ENCODE results near the gene SLC19A1.

SLC19A1 gene

DNA sequence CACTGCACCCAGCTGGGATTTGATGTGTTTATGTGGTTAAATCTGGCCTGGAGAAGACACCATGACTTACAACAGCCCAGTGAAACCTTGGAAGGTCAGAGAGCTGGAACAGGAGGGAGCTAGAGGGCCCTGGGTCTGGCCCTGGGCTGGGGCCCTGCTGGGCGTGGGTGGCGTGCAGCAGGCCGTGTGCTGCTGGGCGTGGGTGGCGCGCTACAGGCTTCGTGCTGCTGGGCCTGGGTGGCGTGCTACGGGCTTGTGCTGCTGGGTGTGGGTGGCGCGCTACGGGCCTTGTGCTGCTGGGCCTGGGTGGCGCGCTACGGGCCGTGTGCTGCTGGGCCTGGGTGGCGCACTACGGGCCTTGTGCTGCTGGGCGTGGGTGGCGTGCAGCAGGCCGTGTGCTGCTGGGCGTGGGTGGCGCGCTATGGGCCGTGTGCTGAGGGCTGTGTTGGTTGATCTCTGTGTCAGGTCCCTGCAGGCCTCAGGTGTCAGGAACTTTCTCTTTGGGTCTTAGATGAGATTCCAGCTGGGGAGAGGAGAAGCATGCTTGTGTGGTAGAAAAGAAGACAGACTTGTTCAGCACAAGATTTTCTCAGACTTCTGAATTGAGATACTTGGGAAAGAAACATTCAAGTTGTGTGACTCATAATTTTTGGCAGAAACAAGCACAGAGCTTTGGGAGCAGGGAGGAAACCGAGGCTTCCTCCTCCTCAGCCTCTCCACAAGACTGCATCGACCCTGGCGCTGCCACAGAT lies 71.3 kb downstream of the SLC19A1 start:
- H3K27me3 ChIP-seq (ENCODE audit: control insufficient read depth, insufficient read depth, low read length), result no peaks in the 10 kb centered on the region
- H3K36me3 ChIP-seq (ENCODE audit: control insufficient read depth, low read depth, low read length), result peaks cover 15% of the 10 kb centered on the region
- no peak overlapping the region for H3K4me3 ChIP-seq (ENCODE audit: low read length)
- no peak overlapping the region for H3K9ac ChIP-seq (ENCODE audit: low read length)
- peaks cover 5% of the 10 kb centered on the region for H3K4me1 ChIP-seq (ENCODE audit: control insufficient read depth, low read depth, low read length)
- no peaks in the 10 kb centered on the region for H3K9me3 ChIP-seq (ENCODE audit: control insufficient read depth, low read depth, low read length)
- H3K27ac ChIP-seq (ENCODE audit: low read length), result no peak overlapping the region

DNA sequence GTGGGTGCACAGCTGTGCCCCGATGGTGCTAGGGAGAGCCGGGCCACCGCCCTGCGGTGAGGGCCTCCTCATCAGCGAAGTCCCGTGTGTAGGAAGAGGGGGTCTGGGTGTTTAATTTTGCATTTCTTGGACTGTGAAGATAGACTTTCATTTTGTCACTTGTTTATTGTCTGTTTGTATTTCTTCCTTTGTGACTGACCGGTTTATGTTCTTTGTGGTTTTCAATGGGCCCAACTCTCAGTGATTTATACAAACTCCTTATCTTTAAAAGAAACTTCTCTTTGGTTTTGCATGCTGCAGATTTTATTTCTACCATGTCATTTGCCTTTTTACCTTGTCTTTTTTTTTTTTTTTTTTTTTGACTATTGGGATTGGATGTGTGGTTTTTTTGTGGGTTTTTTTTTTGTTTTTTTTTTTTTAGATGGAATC lies 72.1 kb downstream of the SLC19A1 start:
- Histone ChIP-seq H3K27ac (ENCODE audit: low read length) (no peak overlapping the region), H3K36me3 (ENCODE audit: control insufficient read depth, low read depth, low read length) (peaks cover 14% of the 10 kb centered on the region), H3K27me3 (ENCODE audit: control insufficient read depth, insufficient read depth, low read length) (no peaks in the 10 kb centered on the region), H3K9me3 (ENCODE audit: control insufficient read depth, low read depth, low read length) (no peaks in the 10 kb centered on the region), H3K4me3 (ENCODE audit: low read length) (no peak overlapping the region), H3K9ac (ENCODE audit: low read length) (no peak overlapping the region), H3K4me1 (ENCODE audit: control insufficient read depth, low read depth, low read length) (peaks cover 5% of the 10 kb centered on the region)

DNA sequence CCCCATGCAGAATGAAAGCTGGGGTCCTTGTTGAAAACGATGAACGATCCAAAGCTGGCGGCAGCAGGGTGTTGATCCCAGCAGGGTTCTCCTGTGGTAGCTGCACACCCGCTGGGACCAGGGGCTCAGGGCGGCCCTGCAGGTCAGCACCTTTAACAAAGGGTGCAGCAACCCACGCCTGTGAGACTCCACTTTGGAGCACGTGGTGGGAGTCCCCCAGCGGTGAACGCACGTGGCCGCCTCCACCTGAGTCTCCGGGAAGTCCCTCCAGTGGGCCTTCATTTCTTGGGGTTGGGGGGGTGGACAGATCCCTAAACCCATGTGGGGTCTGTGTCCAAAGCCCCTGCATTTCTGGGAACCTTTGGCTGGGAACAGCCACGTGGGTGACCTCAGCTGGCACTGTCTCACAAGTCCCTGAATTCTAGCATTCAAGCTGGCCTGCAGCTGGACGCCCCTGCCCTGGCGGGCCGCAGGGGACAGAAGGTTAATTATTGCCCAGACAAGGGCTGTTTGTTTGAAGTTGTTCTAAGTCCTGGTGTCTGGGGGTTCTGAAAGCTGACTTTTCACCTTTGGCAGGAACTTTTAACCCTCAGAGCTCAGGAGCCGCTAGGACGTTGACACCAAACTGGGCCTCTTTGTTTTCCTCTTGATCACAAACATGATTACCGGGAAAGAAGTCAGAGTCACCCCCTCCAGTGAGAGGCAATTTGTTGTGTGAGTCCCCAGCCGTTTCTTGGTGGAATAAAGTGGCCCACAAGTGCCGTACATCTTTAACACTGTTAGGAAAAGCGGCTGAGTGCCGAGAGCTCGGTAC lies 72.8 kb downstream of the SLC19A1 start:
- Histone ChIP-seq H3K9me3 (ENCODE audit: control insufficient read depth, low read depth, low read length) (no peaks in the 10 kb centered on the region), H3K4me3 (ENCODE audit: low read length) (no peak overlapping the region), H3K27me3 (ENCODE audit: control insufficient read depth, insufficient read depth, low read length) (no peaks in the 10 kb centered on the region), H3K36me3 (ENCODE audit: control insufficient read depth, low read depth, low read length) (peaks cover 8% of the 10 kb centered on the region), H3K9ac (ENCODE audit: low read length) (no peak overlapping the region), H3K4me1 (ENCODE audit: control insufficient read depth, low read depth, low read length) (peaks cover 5% of the 10 kb centered on the region), H3K27ac (ENCODE audit: low read length) (no peak overlapping the region)

DNA sequence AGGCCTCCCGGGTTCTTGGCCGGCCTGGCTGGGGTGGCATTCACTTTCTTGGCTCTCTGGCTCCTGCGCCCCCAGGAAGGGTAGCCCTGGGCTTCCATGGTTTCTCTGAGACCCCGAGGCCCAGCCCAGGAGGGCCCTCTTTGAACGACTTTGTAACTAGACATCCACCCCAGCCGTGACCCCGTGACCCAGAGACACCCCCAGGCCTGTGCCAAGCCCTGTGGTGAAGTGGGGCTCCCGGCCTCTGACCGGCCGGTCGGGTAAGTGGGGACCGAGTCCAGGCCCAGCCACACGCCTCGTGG lies 73.3 kb downstream of the SLC19A1 start:
- Histone ChIP-seq H3K9ac (ENCODE audit: low read length) (no peak overlapping the region), H3K4me1 (ENCODE audit: control insufficient read depth, low read depth, low read length) (peaks cover 5% of the 10 kb centered on the region), H3K36me3 (ENCODE audit: control insufficient read depth, low read depth, low read length) (peaks cover 4% of the 10 kb centered on the region), H3K4me3 (ENCODE audit: low read length) (no peak overlapping the region), H3K9me3 (ENCODE audit: control insufficient read depth, low read depth, low read length) (no peaks in the 10 kb centered on the region), H3K27me3 (ENCODE audit: control insufficient read depth, insufficient read depth, low read length) (no peaks in the 10 kb centered on the region), H3K27ac (ENCODE audit: low read length) (no peak overlapping the region)

DNA sequence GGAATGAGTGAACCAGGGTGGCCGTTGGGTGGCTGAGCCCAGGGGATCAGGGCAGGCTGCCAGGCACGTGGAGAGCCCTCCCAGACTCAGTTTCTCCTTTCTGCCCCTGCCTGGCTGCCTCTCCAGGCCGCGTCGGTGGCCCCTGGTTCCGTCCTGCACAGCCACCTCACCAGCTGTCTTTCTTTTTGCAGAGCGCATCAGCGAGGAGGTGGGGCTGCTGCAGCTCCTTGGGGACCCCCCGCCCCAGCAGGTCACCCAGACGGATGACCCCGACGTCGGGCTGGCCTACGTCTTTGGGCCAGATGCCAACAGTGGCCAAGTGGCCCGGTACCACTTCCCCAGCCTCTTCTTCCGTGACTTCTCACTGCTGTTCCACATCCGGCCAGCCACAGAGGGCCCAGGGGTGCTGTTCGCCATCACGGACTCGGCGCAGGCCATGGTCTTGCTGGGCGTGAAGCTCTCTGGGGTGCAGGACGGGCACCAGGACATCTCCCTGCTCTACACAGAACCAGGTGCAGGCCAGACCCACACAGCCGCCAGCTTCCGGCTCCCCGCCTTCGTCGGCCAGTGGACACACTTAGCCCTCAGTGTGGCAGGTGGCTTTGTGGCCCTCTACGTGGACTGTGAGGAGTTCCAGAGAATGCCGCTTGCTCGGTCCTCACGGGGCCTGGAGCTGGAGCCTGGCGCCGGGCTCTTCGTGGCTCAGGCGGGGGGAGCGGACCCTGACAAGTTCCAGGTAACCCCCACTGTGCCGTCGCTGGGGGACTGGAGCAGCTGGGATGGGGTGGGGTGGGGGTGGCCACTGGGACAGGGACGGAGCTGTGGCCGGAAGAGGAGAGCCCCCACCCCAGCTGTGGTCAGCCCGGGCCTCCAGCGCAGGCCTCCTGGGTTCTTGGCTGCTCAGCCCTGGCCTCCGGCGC lies 73.9 kb downstream of the SLC19A1 start:
- Histone ChIP-seq H3K9ac (ENCODE audit: low read length) (no peak overlapping the region), H3K4me3 (ENCODE audit: low read length) (no peak overlapping the region), H3K36me3 (ENCODE audit: control insufficient read depth, low read depth, low read length) (peaks cover 4% of the 10 kb centered on the region), H3K9me3 (ENCODE audit: control insufficient read depth, low read depth, low read length) (no peaks in the 10 kb centered on the region), H3K27ac (ENCODE audit: low read length) (no peak overlapping the region), H3K27me3 (ENCODE audit: control insufficient read depth, insufficient read depth, low read length) (no peaks in the 10 kb centered on the region), H3K4me1 (ENCODE audit: control insufficient read depth, low read depth, low read length) (peaks cover 5% of the 10 kb centered on the region)

DNA sequence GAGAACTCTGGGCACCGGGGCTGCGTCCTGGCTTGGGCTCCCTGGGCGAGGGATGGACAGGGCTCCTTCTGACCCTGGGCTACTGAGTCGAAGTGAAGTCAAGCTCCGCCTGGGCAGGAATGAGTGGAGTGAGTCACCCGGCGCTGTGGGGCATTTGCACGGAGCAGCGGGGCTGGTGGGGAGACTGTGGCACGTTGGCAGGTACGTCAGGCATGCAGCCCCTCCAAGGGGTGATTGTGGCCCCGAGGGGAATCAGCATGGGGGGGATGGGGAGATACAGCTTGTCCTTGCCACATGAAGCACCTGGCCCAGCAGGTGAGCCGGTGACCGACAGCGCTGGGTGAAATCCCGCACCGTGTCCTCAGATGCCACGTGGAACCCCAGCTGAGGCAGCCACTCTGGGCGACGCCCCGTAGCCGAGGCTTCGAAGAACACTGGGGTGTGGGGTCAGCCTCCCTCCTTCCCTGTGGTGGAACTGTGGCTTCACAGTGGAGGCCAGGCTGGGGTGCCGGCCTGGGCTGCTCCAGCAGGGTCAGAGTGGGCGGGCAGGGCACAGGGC lies 74.9 kb downstream of the SLC19A1 start:
- H3K36me3 ChIP-seq (ENCODE audit: control insufficient read depth, low read depth, low read length), result peaks cover 4% of the 10 kb centered on the region
- H3K9ac ChIP-seq (ENCODE audit: low read length), result no peak overlapping the region
- H3K4me1 ChIP-seq (ENCODE audit: control insufficient read depth, low read depth, low read length), result peaks cover 5% of the 10 kb centered on the region
- no peak overlapping the region for H3K27ac ChIP-seq (ENCODE audit: low read length)
- no peaks in the 10 kb centered on the region for H3K27me3 ChIP-seq (ENCODE audit: control insufficient read depth, insufficient read depth, low read length)
- H3K9me3 ChIP-seq (ENCODE audit: control insufficient read depth, low read depth, low read length), result no peaks in the 10 kb centered on the region
- no peak overlapping the region for H3K4me3 ChIP-seq (ENCODE audit: low read length)

DNA sequence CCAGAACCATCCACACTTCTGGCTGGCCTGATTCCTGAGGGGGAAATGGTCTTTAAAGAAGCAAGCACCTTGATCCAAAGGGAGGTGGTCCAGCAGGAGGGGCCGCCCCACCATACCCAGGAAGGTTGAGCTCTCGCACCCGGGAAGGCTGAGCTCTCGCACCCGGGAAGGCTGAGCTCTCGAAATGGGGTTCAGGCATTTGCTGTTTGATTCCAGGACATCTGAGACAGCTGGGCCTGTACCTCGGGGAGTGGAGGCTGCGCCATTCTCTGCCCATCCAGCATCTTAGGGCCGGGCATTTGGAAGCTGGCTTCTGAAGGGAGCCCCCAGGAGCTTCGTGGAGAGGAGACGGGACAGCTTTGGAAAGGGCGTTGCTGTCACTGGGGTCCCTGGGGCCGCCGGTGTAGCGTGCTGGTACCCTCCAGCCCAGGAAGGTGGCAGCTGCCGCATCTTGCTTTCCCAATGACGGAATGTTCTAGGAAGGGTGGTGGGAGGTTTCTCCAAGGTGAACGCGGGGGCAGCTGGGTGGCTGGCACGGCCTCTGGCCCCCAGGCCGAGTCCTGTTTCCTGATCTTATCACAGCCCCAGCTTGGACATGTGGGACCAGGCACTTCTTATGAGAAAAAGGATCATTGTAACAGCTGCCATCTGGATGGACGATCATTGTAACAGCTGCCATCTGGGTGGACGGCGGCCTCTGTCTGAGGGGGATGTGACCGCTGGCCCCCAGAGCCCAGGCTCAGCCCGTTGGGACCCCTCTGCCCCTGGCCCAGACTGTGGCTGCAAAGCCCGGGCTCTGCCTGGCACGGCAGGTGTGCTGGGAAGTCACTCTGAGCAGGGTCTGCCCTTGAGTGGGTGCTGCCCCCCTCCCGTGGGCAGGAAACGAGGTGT lies 75.7 kb downstream of the SLC19A1 start:
- Histone ChIP-seq H3K36me3 (ENCODE audit: control insufficient read depth, low read depth, low read length) (peaks cover 4% of the 10 kb centered on the region), H3K27me3 (ENCODE audit: control insufficient read depth, insufficient read depth, low read length) (no peaks in the 10 kb centered on the region), H3K27ac (ENCODE audit: low read length) (no peak overlapping the region), H3K4me3 (ENCODE audit: low read length) (no peak overlapping the region), H3K9ac (ENCODE audit: low read length) (no peak overlapping the region), H3K9me3 (ENCODE audit: control insufficient read depth, low read depth, low read length) (no peaks in the 10 kb centered on the region), H3K4me1 (ENCODE audit: control insufficient read depth, low read depth, low read length) (peaks cover 4% of the 10 kb centered on the region)

DNA sequence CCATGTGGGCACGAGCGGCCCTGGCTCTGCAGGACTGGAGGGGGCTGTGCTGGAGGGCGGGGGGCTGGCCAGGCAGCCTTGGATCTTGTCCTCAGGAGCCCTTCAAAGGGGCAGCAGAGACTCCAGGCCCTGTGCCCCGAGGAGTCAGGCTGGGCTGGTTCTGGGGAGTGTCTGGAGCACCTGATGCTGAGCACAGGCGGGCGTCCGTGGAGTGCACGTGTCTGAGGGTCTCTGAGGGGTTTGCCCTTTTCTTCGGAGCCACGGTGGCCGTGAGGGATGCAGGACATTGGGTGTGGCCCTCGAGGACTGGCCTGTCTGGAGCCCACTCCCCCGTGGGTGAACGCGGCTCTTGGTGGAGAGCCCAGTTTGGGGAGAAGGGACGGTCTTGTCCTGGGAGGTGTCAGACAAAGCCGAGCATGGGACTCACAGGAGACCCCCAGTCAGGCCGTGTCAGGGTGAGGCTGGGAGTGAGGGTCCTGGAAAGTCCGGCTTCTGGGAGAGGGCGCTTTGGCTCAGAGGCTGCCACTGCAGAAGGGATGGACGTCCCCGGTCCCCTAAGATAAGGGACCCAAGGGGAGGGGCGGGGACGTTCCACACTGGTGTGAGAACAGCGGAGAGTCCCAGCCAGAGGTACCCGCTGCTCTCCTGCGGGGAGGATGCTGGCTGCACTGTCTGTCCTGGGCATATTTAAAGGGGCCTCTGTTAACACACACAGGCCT lies 76.5 kb downstream of the SLC19A1 start:
- Histone ChIP-seq H3K36me3 (ENCODE audit: control insufficient read depth, low read depth, low read length) (peaks cover 4% of the 10 kb centered on the region), H3K27me3 (ENCODE audit: control insufficient read depth, insufficient read depth, low read length) (no peaks in the 10 kb centered on the region), H3K27ac (ENCODE audit: low read length) (no peak overlapping the region), H3K9me3 (ENCODE audit: control insufficient read depth, low read depth, low read length) (no peaks in the 10 kb centered on the region), H3K9ac (ENCODE audit: low read length) (no peak overlapping the region), H3K4me1 (ENCODE audit: control insufficient read depth, low read depth, low read length) (no peaks in the 10 kb centered on the region), H3K4me3 (ENCODE audit: low read length) (no peak overlapping the region)

DNA sequence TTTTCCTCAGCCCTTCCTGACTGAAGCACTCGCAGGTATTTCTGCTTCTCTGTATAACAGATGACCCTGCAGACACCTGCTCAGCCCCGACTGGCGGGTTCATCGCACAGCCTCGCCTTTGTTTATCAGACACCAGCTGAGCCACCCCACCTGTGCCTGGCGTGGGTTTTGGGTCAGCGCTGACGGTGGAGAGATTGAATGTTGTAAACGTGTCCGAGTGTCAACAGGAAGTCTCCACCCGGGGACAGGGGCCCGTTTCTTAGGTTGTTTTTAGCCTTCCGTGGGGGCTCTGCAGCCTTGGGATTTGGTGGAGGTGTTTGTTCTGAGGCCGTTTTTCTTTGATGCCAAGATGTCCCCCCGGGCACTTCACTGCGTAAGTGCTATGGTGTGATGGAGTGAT lies 77.1 kb downstream of the SLC19A1 start:
- no peaks in the 10 kb centered on the region for H3K9me3 ChIP-seq (ENCODE audit: control insufficient read depth, low read depth, low read length)
- no peak overlapping the region for H3K27ac ChIP-seq (ENCODE audit: low read length)
- no peaks in the 10 kb centered on the region for H3K27me3 ChIP-seq (ENCODE audit: control insufficient read depth, insufficient read depth, low read length)
- H3K4me1 ChIP-seq (ENCODE audit: control insufficient read depth, low read depth, low read length), result no peaks in the 10 kb centered on the region
- H3K9ac ChIP-seq (ENCODE audit: low read length), result no peak overlapping the region
- H3K36me3 ChIP-seq (ENCODE audit: control insufficient read depth, low read depth, low read length), result peaks cover 4% of the 10 kb centered on the region
- no peak overlapping the region for H3K4me3 ChIP-seq (ENCODE audit: low read length)

DNA sequence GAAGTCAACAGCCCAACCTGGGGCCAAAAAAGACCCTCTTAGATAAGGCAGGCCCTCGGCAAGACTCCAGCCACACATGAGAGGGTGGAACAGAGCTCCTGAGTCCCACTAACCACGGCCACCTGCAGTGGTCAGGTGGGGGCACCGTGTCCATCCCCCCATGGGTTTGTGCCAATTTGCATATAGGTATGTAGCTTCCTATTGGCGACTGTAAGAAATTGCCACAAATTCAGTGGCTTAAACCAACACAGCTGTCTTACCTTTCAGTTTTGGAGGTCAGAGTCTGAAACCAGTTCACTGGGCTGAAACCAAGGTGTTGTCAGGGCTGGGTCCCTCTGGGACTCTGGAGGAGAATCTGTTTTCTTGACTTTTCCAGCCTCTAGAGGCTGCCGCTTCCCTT lies 77.9 kb downstream of the SLC19A1 start:
- H3K27ac ChIP-seq (ENCODE audit: low read length), result no peak overlapping the region
- no peaks in the 10 kb centered on the region for H3K4me1 ChIP-seq (ENCODE audit: control insufficient read depth, low read depth, low read length)
- H3K36me3 ChIP-seq (ENCODE audit: control insufficient read depth, low read depth, low read length), result peaks cover 4% of the 10 kb centered on the region
- H3K9ac ChIP-seq (ENCODE audit: low read length), result no peak overlapping the region
- H3K27me3 ChIP-seq (ENCODE audit: control insufficient read depth, insufficient read depth, low read length), result no peaks in the 10 kb centered on the region
- no peaks in the 10 kb centered on the region for H3K9me3 ChIP-seq (ENCODE audit: control insufficient read depth, low read depth, low read length)
- no peak overlapping the region for H3K4me3 ChIP-seq (ENCODE audit: low read length)

Data from iPS-18a (cell line).